ENCODE results near the gene TLX1.

TLX1 gene
- total RNA-seq = 0 reads per million in 2 donors

DNA sequence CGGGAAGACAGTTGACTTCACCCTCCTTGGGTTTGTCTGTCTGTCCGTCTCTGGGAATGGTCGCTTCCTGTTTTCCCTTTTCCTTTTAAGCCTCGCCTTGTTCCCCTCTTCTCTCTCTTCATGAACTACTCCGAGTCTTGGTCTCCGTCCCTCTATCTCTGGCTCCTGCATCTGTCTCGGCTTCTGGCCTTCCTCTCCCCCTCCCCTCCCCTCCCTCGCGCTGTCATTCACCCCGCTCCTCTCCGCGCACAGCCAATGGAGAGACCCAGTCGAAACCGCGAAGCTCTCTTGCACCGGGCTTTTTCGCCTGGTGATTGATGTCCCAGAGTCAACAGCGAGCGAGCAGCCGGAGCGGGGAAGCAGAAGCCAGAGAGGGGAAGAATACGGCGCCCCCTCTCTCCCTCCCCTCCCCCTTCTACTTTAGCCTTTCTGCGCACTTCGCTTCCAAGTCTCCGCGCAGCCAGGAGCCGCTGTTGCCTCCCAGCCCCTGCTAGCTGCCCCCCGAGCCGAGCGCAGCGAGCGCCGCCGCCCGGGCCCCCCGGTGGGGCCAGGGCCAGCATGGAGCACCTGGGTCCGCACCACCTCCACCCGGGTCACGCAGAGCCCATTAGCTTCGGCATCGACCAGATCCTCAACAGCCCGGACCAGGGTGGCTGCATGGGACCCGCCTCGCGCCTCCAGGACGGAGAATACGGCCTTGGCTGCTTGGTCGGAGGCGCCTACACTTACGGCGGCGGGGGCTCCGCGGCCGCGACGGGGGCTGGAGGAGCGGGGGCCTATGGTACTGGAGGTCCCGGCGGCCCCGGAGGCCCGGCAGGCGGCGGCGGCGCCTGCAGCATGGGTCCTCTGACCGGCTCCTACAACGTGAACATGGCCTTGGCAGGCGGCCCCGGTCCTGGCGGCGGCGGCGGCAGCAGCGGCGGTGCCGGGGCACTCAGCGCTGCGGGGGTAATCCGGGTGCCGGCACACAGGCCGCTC is at the start of gene TLX1:
Gene TLX1 (plus strand): TSS at position 317 of the 978 bp plus-strand sequence. CDS start 242 bp downstream, at position 559.
- no peak for DNase-seq

DNA sequence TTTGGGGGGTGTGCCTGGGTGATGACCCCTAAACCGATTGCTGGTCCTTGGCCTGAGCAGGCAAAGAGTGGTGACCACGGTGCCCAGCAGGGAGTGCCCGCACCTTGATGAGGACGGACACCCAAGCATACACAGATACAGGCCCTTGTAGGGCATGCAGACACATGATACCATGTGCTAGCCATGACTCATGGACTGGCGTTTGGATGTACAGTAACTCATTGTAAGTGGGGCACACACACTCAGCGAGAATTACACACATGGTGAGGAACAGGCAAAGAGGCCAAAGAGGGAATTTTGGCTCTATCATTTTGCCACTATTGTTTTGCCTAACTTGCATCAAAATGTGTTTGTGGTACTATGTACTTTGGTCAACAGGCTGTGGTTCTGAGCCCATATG is 45.3 kb upstream of the TLX1 start:
- no peak for DNase-seq

DNA sequence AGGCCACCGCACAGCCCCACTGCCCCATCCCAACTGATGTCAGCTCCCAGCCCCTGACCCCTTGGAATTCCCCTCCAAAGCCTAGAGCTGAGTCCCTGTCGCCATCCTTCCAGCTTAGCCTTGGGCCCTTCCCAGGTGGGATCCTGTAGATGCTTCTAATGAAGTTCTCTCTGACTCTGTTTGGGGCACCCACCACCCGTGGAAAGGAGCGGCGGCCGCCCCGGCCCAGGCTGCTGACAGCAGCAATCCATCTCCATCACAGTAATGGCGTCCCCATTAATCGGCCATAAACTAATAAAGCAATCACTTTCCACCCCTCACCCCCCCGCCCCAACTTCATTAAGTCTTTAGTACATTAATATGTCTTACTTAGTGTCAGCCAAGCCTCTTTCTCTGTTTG is 43.7 kb upstream of the TLX1 start:
- DNase-seq = no peak

DNA sequence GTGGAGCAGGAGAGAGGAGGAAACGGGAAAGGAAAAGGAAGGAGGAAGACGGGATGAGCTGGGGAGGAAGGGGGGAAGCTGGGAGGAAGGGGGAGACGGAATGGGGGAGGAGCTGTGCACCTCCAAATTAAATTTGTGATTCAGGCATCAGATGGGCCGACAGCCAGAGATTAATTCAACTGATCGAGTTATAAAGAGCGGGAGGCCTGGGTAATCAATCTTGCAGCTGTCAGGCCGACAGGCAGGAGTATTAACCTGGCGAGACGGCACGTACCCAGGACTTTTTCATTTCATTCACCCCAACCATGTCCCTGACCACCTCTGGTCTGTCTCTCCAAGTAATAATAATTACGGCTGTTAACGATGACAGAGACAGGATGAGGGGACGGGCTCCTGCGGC is 43.1 kb upstream of the TLX1 start:
- no peak for DNase-seq

DNA sequence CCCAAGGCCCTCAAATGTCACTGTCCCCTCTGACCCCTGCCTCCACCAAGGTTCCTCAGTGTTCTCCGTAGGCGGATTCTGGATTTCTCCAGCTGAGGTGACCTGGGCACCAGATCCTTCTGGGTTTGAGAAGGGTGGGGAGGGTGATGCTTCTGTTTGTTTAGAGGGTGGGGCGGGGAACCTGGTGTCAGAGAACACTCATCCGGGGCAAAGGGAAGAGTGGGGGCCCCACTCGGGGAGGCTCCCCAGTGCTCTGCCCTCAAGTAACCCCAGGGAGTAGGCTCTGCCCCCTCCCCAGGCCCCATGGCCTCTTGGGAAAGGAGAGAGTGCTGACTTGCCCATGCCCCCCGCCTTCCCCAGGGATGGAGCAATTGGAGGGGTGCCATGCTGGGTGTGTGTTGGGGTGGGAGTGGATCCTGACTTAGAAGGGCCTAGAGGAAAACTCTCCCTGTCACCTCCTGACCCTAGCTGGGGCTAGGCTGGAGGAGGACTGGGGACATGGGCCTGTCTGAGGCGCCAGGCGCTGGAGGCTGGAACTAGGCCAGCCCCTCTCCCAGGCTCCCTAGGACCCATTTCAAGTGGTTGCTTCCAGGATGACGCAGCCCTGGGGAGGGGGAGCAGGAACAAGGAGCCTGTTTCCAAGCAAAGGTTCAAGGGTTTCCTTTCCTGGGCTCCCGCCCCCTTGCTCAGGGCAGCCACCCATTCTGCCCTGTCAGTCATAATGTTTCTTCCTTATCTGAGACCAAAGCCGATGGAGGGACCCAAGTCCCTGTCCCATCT is 41.4 kb upstream of the TLX1 start:
- DNase-seq = no peak

DNA sequence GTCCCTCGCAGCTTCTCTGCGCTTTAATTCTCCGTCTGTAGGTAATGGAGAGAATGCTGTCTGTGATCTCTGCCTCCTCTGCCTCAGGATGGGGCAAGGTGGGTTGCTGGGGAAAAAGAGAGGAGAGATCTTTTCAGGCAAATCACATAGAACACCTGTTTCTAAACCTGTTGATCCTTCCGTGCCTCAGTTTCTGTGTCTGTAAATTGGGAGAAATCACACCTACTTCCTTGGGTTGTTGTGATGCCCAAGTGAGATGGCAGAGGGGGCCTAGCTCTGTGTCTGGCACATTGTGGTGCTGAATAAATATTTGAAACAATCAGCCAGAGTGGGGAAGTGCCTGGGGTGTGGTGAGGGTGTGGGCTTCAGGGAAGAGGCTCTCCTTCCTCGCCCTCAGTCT is 40.5 kb upstream of the TLX1 start:
- DNase-seq = no peak

DNA sequence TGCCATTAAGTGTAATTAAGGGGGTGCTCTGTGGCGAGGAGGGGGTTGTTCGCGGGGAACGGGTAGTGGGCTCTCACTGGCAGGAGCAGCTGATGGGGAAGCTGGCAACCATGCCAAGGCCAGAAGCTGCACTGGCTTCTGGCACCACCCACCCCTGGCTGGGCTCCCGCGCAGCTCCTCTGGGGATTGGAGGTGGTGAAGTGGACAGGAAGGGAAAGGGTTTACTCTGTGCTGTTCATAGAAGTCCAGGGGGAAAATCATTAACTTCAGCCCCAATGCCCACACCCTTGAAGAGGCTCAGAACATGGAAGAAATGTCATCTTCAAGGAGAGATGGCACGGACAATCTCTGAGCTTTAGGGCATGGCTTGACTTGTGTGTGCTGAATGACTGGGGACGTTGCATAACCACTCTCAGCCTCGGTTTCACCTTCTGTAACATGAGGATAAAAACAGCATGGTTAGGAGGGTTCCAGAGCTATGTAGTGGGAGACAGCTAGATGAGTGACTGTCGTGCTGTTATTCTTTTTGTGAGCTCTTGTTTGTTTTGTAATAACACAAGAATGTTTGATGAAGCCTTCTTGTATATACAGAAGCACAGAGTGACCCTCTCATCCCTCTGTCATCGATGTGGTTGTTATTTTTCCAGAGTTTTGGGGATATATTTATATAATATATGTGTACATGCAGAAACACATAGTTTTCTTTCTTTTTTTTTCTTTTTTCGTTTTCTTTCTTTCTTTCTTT is 39.4 kb upstream of the TLX1 start:
- DNase-seq = no peak

DNA sequence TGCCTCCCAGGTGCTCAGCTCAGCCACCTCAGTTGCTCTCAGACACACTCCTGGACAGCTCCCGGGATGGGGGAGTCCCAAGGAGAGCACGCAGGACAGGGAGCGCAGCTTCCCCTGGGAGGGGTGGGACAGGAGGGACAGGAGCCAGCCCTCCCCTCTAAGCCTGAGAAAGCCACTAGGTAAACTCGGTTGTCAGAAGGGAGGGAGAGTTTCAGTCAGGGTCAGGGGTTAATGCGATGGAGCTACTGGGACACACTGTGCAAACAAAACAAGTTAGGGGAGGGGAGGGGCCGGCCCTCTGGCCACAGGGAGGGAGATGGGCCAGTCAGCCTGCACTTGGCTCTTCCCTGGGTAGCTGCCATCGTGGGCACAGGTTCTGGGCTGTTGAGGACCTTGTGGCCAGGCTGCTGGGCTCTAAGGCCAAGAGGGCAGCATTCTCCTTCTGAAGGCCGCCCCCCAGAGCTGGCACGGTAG is 38.2 kb upstream of the TLX1 start:
- no peak for DNase-seq

DNA sequence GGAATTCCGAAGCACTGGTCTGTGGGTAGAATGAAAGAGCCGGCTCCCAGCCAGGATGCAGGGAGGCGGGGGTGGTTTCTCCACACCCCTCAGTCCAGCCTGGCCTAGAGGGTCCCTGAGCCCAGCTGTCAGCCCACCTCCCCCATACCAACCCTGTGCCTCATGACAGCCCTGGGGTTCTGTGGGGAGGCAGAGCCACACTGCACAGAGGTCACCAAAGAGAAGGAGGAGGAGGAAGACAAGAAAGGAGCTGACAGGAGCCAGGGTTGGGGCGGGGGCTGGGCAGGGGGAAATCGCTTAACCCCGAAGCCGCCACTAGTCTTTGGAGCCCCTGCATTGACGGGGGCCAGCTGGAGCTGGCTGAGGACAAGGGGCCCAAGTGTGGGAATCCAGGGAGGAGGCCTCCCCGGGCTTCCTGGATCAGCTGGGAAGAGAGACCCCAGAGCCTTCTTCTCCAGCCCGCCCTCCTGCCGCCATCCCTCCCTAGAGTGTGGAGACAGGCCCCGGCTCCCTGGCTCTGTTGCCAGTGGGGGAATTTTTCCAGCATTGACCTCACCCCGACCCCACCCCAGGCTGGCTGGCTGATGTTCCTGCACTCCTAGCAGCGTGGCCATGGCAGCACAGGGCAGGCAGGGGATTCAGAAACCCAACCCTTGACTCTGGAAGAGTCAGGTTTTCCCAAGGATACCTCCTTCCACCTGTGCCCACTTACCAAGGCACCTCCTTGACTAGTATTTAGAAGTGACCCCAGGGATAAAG is 36.8 kb upstream of the TLX1 start:
- no peak for DNase-seq

DNA sequence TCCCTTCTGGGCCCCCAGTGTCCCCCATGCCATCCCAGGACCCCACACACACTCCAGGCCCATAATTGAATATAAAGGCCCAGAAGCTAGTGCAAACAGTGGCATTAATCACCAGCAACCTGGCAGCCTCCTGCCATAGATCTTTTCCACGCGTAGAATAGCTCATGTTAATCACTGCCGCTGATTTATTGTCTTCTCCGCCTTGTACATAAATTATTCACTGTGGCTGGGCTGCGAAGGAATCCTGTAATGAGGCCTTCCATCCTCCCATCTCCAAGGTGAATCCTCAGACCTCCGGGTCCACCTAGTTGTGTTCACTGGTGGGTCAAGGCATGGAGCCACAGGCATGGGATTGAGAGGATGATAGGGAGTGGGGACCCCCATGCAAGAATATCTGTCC is 36.1 kb upstream of the TLX1 start:
- no peak for DNase-seq

DNA sequence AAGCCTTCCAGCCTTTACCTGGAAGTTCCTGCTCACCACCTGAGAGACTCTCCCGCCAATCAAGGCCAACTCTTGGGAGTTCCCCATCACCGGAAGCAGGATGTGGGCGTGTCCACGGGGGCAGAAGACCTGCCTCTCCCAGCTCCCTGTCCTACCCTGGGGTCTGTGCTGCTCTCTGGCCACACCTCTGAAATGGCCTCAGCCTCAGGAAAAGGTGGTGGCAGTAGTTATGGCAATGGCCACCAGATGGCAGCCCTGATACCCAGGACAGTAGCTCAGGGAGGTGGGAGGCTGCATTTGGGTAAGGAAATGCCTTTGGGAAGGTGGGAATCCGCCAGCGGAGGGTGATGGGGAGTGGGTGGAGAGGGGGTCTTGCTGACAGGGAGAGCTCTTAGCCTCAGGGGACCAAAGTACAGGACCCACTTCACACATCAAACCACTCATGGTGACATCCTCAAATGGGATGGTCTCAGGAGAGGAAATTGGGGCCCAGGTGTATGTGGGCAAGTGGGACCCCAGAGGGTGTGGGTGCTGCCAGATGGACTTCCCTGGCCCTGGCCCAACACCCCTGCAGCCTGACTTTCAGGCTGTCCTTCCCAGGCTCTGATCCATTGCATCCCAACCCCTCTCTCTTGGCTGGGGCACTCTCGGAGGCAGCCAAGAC is 35.4 kb upstream of the TLX1 start:
- DNase-seq = no peak

DNA sequence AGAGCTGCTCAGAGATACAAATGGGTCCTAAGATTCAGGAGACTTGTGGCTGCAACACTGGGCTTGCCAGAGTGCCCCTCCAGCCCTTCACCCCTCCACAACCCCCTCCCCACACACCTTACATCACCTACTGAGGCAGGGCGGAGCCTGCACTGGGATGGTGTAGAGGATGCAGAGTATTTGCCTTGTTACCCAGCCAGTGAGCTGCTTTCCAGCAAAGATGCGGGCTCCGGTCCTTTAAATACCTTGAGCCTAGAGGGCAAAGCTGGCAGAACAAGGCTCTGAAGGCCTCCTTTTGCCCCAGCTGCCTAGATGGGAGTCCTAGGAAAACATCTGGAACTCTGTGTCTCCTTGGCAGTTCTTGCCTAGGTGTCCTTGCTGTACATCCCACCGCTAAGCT is 34.7 kb upstream of the TLX1 start:
- no peak for DNase-seq

DNA sequence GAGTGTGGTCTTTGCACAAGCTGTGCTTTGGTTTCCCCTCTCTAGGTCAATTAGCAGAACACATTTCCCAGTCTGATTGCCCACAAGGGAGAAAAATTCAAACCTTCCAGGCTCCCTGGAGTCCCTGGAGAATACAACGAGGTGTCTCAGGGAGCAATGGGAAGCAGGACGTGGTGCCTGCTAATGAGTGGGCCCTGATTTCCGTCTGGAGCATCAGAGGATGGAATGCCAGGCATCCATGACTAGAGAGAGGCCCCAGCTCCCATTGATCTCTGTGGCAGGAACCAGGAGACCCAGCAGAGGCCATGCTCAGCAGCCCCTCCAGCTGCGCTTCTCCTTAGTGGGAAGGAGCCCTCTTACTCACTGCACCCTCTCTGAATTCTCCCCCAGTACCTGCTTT is 33.2 kb upstream of the TLX1 start:
- no peak for DNase-seq

DNA sequence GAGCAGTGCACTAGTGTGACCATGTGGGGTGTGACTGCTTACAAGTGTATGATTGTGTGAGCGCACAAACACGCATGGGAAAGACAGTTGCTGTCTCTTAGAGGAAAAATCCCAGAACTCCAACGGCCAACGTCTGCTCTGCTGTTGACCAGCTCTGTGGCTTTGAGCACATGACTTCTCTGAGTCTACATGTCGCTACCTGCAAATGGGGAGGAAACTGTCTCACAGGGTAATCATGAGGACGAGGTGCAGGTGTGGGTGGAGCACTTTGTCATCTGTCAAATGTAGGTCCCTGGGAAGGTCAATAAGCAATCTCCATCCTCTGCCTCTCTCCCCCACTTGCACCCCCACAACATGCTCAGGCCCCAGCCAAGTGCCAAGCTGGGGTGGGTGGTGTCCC is 31.2 kb upstream of the TLX1 start:
- no peak for DNase-seq

DNA sequence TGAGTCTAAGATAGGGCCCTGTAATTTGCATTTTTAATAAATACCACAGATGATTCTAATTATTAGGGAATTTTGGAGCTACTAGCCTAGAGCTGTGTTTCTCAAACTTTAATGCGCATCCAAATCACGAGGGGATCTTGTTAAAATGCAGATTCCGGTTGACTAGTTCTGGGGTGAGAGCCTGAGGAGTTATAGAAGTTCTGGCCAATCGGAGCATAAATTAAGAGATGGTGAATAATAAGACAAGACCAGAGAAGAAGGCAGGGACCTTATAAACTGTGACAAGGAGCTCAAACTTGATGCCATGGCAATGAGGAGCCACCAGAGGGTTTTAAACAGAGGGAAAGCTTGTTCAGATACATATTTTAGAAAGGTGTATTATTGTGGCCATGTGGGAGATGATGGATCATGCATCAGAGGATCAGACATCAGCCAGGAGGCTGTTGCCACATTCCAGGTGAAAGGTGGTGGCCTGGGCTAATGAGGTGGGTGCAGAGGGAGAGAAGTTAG is 29.7 kb upstream of the TLX1 start:
- DNase-seq = no peak

DNA sequence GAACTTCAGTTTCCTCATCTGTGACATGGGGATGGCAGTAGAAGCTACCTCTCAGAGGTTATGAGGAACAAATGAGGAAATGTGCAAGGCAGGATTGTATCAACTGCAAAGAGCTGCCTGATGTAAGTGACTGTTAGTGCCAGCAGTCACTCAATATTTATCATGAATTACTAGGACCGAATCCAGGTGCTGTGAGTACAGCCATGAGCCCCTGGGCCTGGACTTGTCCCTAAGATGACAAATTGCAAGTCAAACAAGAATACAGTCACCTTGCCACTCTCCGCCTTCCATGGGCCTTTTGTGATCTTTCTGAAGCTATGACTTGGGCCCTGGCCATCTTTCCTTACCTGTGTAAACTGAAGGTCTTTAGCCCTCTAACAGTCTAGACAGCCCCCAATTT is 27.7 kb upstream of the TLX1 start:
- DNase-seq = no peak

DNA sequence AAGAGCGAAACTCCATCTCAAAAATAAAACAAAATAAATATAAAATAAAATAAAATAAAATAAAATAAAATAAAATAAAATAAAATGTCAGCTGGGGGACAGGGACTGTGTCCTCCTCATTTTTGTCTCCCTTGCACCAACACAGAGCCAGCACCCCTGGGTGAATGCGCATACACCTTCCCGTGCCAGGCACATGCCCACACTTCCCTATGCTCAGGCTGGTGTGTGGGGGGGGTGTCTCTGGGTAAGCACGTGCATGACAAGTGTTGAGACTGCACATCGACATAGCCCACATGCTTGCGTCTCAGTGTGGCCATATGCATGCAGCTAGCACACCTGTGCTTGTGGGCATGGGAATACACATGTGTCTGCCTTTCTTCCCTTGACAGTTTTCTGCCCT is 24.7 kb upstream of the TLX1 start:
- no peak for DNase-seq

DNA sequence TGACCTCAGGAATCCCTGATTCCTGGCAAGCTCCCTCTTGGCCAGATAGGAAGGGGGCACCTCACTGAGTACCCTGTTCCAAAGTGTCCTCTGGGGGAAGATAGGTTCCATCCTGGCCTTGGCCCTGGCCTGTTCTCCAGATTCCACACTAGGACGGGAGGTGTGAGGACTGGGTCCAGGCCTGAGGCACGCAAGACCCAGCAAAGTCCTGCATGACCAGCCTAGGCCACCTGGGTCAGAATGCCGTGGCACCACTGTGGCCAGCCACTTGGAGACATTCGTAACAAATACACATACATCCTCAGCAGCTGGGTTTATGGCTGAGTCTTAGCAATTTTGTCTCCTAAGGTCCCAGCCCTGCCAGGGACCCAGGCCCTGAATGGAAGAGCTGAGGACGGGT is 23.3 kb upstream of the TLX1 start:
- no peak for DNase-seq

DNA sequence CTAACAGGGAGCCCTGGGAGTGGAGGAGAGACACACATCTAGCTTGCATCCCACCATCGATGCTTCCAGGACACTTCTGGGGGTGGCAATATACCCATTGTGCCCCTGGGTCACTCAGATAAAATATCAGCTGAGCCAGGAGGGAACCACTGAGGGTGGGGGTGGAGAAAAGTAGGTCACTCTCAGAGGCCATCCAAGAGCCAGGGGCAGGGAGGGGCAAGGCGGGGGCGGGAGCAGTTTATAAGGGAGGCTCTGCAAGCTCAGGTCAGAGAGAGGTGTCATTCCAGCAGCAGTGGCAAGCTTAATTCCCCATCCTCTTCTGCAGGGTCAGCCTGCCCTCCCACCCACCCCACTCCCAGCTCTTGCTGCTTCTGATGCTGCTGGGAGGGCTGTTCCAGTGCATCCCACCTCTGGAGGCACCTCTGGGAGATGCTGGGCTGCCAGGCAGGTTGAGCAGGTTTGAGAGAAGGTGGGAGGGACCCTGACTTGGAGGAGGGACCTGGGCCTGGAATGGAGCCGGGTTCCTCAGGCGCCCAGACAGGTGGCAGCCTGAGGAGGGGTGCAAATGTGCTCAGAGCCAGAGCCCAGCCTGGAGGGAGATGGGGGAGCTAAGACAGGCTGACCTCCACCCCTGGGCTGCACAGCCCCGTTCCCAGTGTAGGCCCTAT is 20.1 kb upstream of the TLX1 start:
- no peak for DNase-seq

DNA sequence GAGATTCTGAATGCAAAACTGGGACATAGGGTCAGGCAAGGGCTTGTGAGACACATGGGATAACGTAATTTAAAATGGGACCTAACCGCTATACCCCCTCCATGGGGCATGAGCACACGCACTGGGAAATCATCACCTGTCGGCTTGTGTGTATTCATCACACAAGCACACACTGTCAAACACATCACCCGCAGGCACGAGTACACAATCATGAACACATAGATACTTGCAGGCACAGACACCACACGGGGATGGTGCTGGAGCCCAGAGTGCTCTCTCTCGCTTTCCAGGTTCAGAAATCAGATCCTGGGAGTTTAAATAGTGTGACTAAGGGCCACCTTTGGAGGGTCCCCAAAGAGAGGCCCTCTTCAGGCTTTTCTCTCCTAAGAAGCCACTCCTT is 19.6 kb upstream of the TLX1 start:
- no peak for DNase-seq

Measured in activated gamma-delta T cell (primary cell).